GM21619 (cell line): ENCODE results near the gene PHLDB3.
"Not testable (repeated sequence)": the region's sequence is repeated elsewhere in the genome, so short reads cannot be mapped to it uniquely, and the experiment has no call there.

Source experiments
- ATAC-seq: cut with Tn5 transposase; IDR thresholded peaks from one replicate; pipeline ENCODE4 v1.9.1; 2021; ENCODE audit not compliant: unreplicated experiment

The PHLDB3 gene

GRCh38 chr19:43447655-43448054 lies 56.9 kb downstream of the PHLDB3 start:
- no peak for ATAC-seq

- ATAC-seq, result no peak
These were observed 57.6 kb downstream of the PHLDB3 start for GRCh38 chr19:43446746-43447489.

GRCh38 chr19:43445426-43445825 lies 59.1 kb downstream of the PHLDB3 start:
- no peak for ATAC-seq

- no peak for ATAC-seq
These were observed 59.8 kb downstream of the PHLDB3 start for GRCh38 chr19:43444531-43445287.

GRCh38 chr19:43444091-43444490 lies 60.5 kb downstream of the PHLDB3 start:
- ATAC-seq, result not testable (repeated sequence)

GRCh38 chr19:43441716-43442115 lies 62.8 kb downstream of the PHLDB3 start:
- no peak for ATAC-seq

GRCh38 chr19:43439709-43440063 lies 64.9 kb downstream of the PHLDB3 start:
- no peak for ATAC-seq

- no peak for ATAC-seq
These were observed 65.4 kb downstream of the PHLDB3 start for GRCh38 chr19:43439032-43439708.

- no peak for ATAC-seq
These were observed 66.1 kb downstream of the PHLDB3 start for GRCh38 chr19:43438291-43439031.

- ATAC-seq, result no peak
These were observed 66.8 kb downstream of the PHLDB3 start for GRCh38 chr19:43437712-43438111.

- not testable (repeated sequence) for ATAC-seq
These were observed 67.3 kb downstream of the PHLDB3 start for GRCh38 chr19:43437284-43437683.

- ATAC-seq, result no peak
These were observed 68.8 kb downstream of the PHLDB3 start for GRCh38 chr19:43435775-43436174.

- ATAC-seq, result no peak
These were observed 70.9 kb downstream of the PHLDB3 start for GRCh38 chr19:43433689-43434088.

GRCh38 chr19:43433358-43433673 lies 71.2 kb downstream of the PHLDB3 start:
- ATAC-seq, result no peak

GRCh38 chr19:43430976-43431375 lies 73.6 kb downstream of the PHLDB3 start:
- ATAC-seq, result no peak

GRCh38 chr19:43430142-43430710 lies 74.3 kb downstream of the PHLDB3 start:
- ATAC-seq, result no peak

- no peak for ATAC-seq
These were observed 75.2 kb downstream of the PHLDB3 start for GRCh38 chr19:43429395-43429794.

GRCh38 chr19:43425567-43426392 lies 78.8 kb downstream of the PHLDB3 start:
- no peak for ATAC-seq
